Neural crest cell (in vitro differentiated cells): ENCODE data around the gene ANKRD31. TPM values are rescaled to one million over a fixed set of nuclear protein-coding genes. Genes with fewer than 3 reads are reported as not detected.

Experiments
- DNase-seq: peaks from one replicate; pipeline ENCODE4 v3.0.0; 2021; ENCODE audit warnings: low read depth, mixed read lengths, low spot score
- H3K27ac Mint-ChIP-seq: one replicate; pipeline ENCODE4 v1.8.0; 2021; ENCODE audit warnings: mild to moderate bottlenecking, mixed read lengths; ENCODE audit not compliant: unreplicated experiment
- H3K27me3 Mint-ChIP-seq: 2 replicates; pipeline ENCODE4 v1.8.0; 2021; ENCODE audit warnings: low read depth, mild to moderate bottlenecking, mixed read lengths
- H3K36me3 Mint-ChIP-seq: 2 replicates; pipeline ENCODE4 v1.8.0; 2021; ENCODE audit warnings: low read depth, mild to moderate bottlenecking, mixed read lengths
- H3K4me1 Mint-ChIP-seq: 2 replicates; pipeline ENCODE4 v1.8.0; 2021; ENCODE audit warnings: mixed read lengths
- H3K4me3 Mint-ChIP-seq: one replicate; pipeline ENCODE4 v1.8.0; 2021; ENCODE audit warnings: mild to moderate bottlenecking, mixed read lengths
- H3K9me3 Mint-ChIP-seq: 2 replicates; pipeline ENCODE4 v1.8.0; 2021; ENCODE audit warnings: mixed read lengths
- CTCF ChIP-seq: fragments of 200-600 bp; sonication (generic); conservative IDR thresholded peaks from 2 replicates; pipeline ENCODE4 v1.5.0; 2021; ENCODE audit warnings: antibody characterized with exemption, mild to moderate bottlenecking
- total RNA-seq: library from RNA; stranded (reverse); gene quantifications from 2 replicates; pipeline ENCODE4 v1.2.1, GENCODE V29; 2021

The ANKRD31 gene
- total RNA-seq, 1 donor from 2014 or later, result 0.51 TPM

GRCh38 chr5:75067434-75067833 lies 169.2 kb downstream of the ANKRD31 start:
- H3K27me3 Mint-ChIP-seq, result no peaks in the 10 kb centered on the region
- no peaks in the 10 kb centered on the region for H3K4me1 Mint-ChIP-seq
- no peaks in the 10 kb centered on the region for H3K9me3 Mint-ChIP-seq
- H3K36me3 Mint-ChIP-seq, result no peaks in the 10 kb centered on the region
- no peak overlapping the region for H3K27ac Mint-ChIP-seq
- TF ChIP-seq CTCF, result no peak
- no peak for DNase-seq
- no peak overlapping the region for H3K4me3 Mint-ChIP-seq

- Mint-ChIP-seq H3K27ac (no peak overlapping the region), H3K36me3 (no peaks in the 10 kb centered on the region), H3K9me3 (no peaks in the 10 kb centered on the region), H3K27me3 (peaks cover 7% of the 10 kb centered on the region), H3K4me3 (no peak overlapping the region), H3K4me1 (no peaks in the 10 kb centered on the region)
- no peak for TF ChIP-seq CTCF
- no peak for DNase-seq
Measured at GRCh38 chr5:75062925-75063531, 173.7 kb downstream of the ANKRD31 start.

GRCh38 chr5:75059912-75060545 lies 176.6 kb downstream of the ANKRD31 start:
- Mint-ChIP-seq H3K27me3 (peaks cover 18% of the 10 kb centered on the region), H3K4me3 (no peak overlapping the region), H3K4me1 (no peaks in the 10 kb centered on the region), H3K27ac (no peak overlapping the region), H3K9me3 (no peaks in the 10 kb centered on the region), H3K36me3 (no peaks in the 10 kb centered on the region)
- no peak for DNase-seq
- no peak for TF ChIP-seq CTCF

GRCh38 chr5:75058986-75059535 lies 177.6 kb downstream of the ANKRD31 start:
- Mint-ChIP-seq H3K27ac (no peak overlapping the region), H3K36me3 (no peaks in the 10 kb centered on the region), H3K9me3 (no peaks in the 10 kb centered on the region), H3K27me3 (peaks cover 28% of the 10 kb centered on the region), H3K4me3 (no peak overlapping the region), H3K4me1 (peaks cover 8% of the 10 kb centered on the region)
- no peak for DNase-seq
- TF ChIP-seq CTCF, result no peak

- H3K36me3 Mint-ChIP-seq, result no peaks in the 10 kb centered on the region
- TF ChIP-seq CTCF, result no peak
- no peaks in the 10 kb centered on the region for H3K9me3 Mint-ChIP-seq
- no peak overlapping the region for H3K27ac Mint-ChIP-seq
- no peak overlapping the region for H3K4me3 Mint-ChIP-seq
- peaks cover 13% of the 10 kb centered on the region for H3K4me1 Mint-ChIP-seq
- no peak for DNase-seq
- H3K27me3 Mint-ChIP-seq, result peaks cover 33% of the 10 kb centered on the region
Measured at GRCh38 chr5:75057561-75057960, 179.1 kb downstream of the ANKRD31 start.
